Neutrophil (primary cell): Measurements from ENCODE around the gene HNRNPA2B1.
"Not testable (repeated sequence)": the region's sequence is repeated elsewhere in the genome, so short reads cannot be mapped to it uniquely, and the experiment has no call there.

ENCODE experiments used
- H3K27ac ChIP-seq: fragments of 200-600 bp; sonication (generic); 2 replicates; pipeline ENCODE4 v1.5.1; 2016; ENCODE audit warnings: mild to moderate bottlenecking, moderate library complexity
- H3K27me3 ChIP-seq: fragments of 200-600 bp; sonication (generic); 2 replicates; pipeline ENCODE4 v1.6.0; 2016; ENCODE audit warnings: mild to moderate bottlenecking
- H3K36me3 ChIP-seq: fragments of 200-600 bp; sonication (generic); 2 replicates; pipeline ENCODE4 v1.5.1; 2017
- H3K4me1 ChIP-seq, 2 experiments: fragments of 200-600 bp in 1 of 2; sonication (generic) in 1 of 2; 1 replicate in 1 of 2; 2 replicates in 1 of 2; pipeline versions ENCODE4 v1.5.1 to v1.6.1; 2013 to 2016; ENCODE audit warnings: low read depth in 1 of 2, low read length in 1 of 2, mild to moderate bottlenecking in 1 of 2, moderate library complexity in 1 of 2; ENCODE audit not compliant: control insufficient read depth in 1 of 2, insufficient read depth in 1 of 2
- H3K4me3 ChIP-seq, 2 experiments: fragments of 200-600 bp in 1 of 2; sonication (generic) in 1 of 2; 1 replicate in 1 of 2; 2 replicates in 1 of 2; pipeline ENCODE4 v1.5.1; 2013 to 2016; ENCODE audit warnings: low read depth in 1 of 2, low read length in 1 of 2, mild to moderate bottlenecking in 1 of 2, moderate library complexity in 1 of 2
- H3K9me3 ChIP-seq: fragments of 200-600 bp; sonication (generic); 2 replicates; pipeline ENCODE4 v1.5.1; 2016
- CTCF ChIP-seq: fragments of 200-600 bp; sonication (generic); IDR thresholded peaks from 2 replicates; pipeline ENCODE4 v1.5.1; 2016; ENCODE audit warnings: antibody characterized with exemption

The HNRNPA2B1 gene

GRCh38 chr7:26153241-26153822 is 47.2 kb downstream of the HNRNPA2B1 start:
- Histone ChIP-seq H3K4me3 (peak overlapping the region; percentile 60 to 70), H3K27ac (no peak overlapping the region), H3K36me3 (no peaks in the 10 kb centered on the region), H3K27me3 (peaks cover 66% of the 10 kb centered on the region), H3K9me3 (no peaks in the 10 kb centered on the region), H3K4me1 (peaks cover 16 to 21% of the 10 kb centered on the region in 2 experiments)
- TF ChIP-seq CTCF, result no peak

- not testable (repeated sequence) for H3K27ac ChIP-seq, H3K36me3 ChIP-seq, H3K9me3 ChIP-seq
- Histone ChIP-seq H3K4me1 (peaks cover 16 to 21% of the 10 kb centered on the region in 2 experiments), H3K27me3 (peaks cover 66% of the 10 kb centered on the region), H3K4me3 (peak overlapping the region; percentile 60 to 70)
These were observed 47.7 kb downstream of the HNRNPA2B1 start for GRCh38 chr7:26152782-26153240.

- TF ChIP-seq CTCF, result no peak
- Histone ChIP-seq H3K9me3 (no peaks in the 10 kb centered on the region), H3K4me3 (peak within 1 kb of the TSS; percentile 60 to 70), H3K4me1 (peaks cover 16 to 21% of the 10 kb centered on the region in 2 experiments), H3K27me3 (peaks cover 66% of the 10 kb centered on the region), H3K36me3 (no peaks in the 10 kb centered on the region), H3K27ac (no peak within 1 kb of the TSS)
These were observed 48.4 kb downstream of the HNRNPA2B1 start, which contains the start of gene NFE2L3 for GRCh38 chr7:26151953-26152781. Gene NFE2L3 (plus strand): TSS chr7:26152198. CDS start chr7:26152499, 301 bp downstream.

- TF ChIP-seq CTCF, result no peak
- Histone ChIP-seq H3K27ac (no peak overlapping the region), H3K36me3 (no peaks in the 10 kb centered on the region), H3K9me3 (no peaks in the 10 kb centered on the region), H3K4me1 (peaks cover 16 to 21% of the 10 kb centered on the region in 2 experiments), H3K27me3 (peaks cover 66% of the 10 kb centered on the region), H3K4me3 (peak overlapping the region; percentile 60 to 70)
These were observed 48.9 kb downstream of the HNRNPA2B1 start for GRCh38 chr7:26151650-26151952.

GRCh38 chr7:26151096-26151495 is 49.5 kb downstream of the HNRNPA2B1 start:
- H3K36me3 ChIP-seq, result no peaks in the 10 kb centered on the region
- no peak for TF ChIP-seq CTCF
- H3K27ac ChIP-seq, result no peak overlapping the region
- no peaks in the 10 kb centered on the region for H3K9me3 ChIP-seq
- peaks cover 16 to 21% of the 10 kb centered on the region in 2 experiments for H3K4me1 ChIP-seq
- H3K4me3 ChIP-seq, result no peak overlapping the region
- H3K27me3 ChIP-seq, result peaks cover 66% of the 10 kb centered on the region

- TF ChIP-seq CTCF, result no peak
These were observed 51.1 kb downstream of the HNRNPA2B1 start for GRCh38 chr7:26149391-26149977.

GRCh38 chr7:26148307-26148700 is 52.2 kb downstream of the HNRNPA2B1 start:
- not testable (repeated sequence) for H3K4me3 ChIP-seq, H3K9me3 ChIP-seq, H3K27ac ChIP-seq, H3K36me3 ChIP-seq
- peaks cover 55% of the 10 kb centered on the region for H3K27me3 ChIP-seq
- peaks cover 12 to 15% of the 10 kb centered on the region in 2 experiments for H3K4me1 ChIP-seq

More at GRCh38 chr7:26149391-26149977, 51.1 kb downstream of the HNRNPA2B1 start:
- Histone ChIP-seq H3K9me3 (no peaks in the 10 kb centered on the region), H3K4me1 (peaks cover 16 to 21% of the 10 kb centered on the region in 2 experiments), H3K4me3 (no peak overlapping the region), H3K36me3 (no peaks in the 10 kb centered on the region), H3K27me3 (peaks cover 56% of the 10 kb centered on the region), H3K27ac (no peak overlapping the region)

GRCh38 chr7:26147646-26148306 is 52.8 kb downstream of the HNRNPA2B1 start:
- H3K27ac ChIP-seq, H3K9me3 ChIP-seq, H3K4me1 ChIP-seq: not testable (repeated sequence)

More at GRCh38 chr7:26147646-26148306, 52.8 kb downstream of the HNRNPA2B1 start:
- peaks cover 50% of the 10 kb centered on the region for H3K27me3 ChIP-seq
- H3K36me3 ChIP-seq, H3K4me3 ChIP-seq: not testable (repeated sequence)
